Panc1 (cell line): ENCODE data around the gene FGD3. TPM values are rescaled to one million over a fixed set of nuclear protein-coding genes. Genes with fewer than 3 reads are reported as not detected.

ENCODE experiments used
- ATAC-seq: fragments of 200-7000 bp; cut with Tn5 transposase; 2 replicates; pipeline ENCODE4 v1.9.1; 2020; ENCODE audit warnings: mild to moderate bottlenecking, moderate library complexity
- BruUV-seq: library from RNA; stranded (reverse); fragments of 400-500 nt; replicated peaks from 2 replicates; lab custom pipeline; 2021; lab: Mats Ljungman, UMichigan
- CTCF ChIA-PET: fragments of 300-600 bp; sonication (Branson Sonifier 250); formaldehyde crosslinking; loops from one replicate; lab custom pipeline; 2022; ENCODE audit warnings: antibody characterized with exemption; lab: Charles Lee
- POLR2A ChIA-PET: fragments of 300-600 bp; sonication (Branson Sonifier 250); formaldehyde crosslinking; loops from one replicate; lab custom pipeline; 2022; ENCODE audit warnings: antibody characterized with exemption; lab: Charles Lee
- DNase-seq: peaks from one replicate; pipeline ENCODE4 v3.0.0-alpha.2; 2010; ENCODE audit warnings: low read depth, low spot score
- H3K27ac ChIP-seq: 2 replicates; pipeline ENCODE4 v1.5.1; 2011; ENCODE audit warnings: mild to moderate bottlenecking, low read length, inconsistent platforms
- H3K27me3 ChIP-seq: fragments of 200-500 bp; sonication (Bioruptor generic); 2 replicates; pipeline ENCODE4 v1.6.0; 2014; ENCODE audit warnings: low read length, inconsistent platforms; ENCODE audit not compliant: control insufficient read depth, insufficient read depth
- H3K36me3 ChIP-seq: fragments of 200-500 bp; sonication (Bioruptor generic); 2 replicates; pipeline ENCODE4 v1.5.1; 2014; ENCODE audit warnings: inconsistent platforms, mild to moderate bottlenecking, low read length, moderate library complexity; ENCODE audit not compliant: control insufficient read depth, insufficient read depth
- H3K4me1 ChIP-seq: 2 replicates; pipeline ENCODE4 v1.5.1; 2011; ENCODE audit warnings: inconsistent platforms, mild to moderate bottlenecking, low read length, moderate library complexity; ENCODE audit not compliant: control insufficient read depth, insufficient read depth
- H3K4me3 ChIP-seq, 2 experiments: 2 replicates each; pipeline ENCODE4 v1.5.1; 2011 to 2012; ENCODE audit warnings: low read depth in 2 of 2, low read length in 2 of 2, mild to moderate bottlenecking in 2 of 2, inconsistent platforms in 1 of 2, moderate library complexity in 1 of 2
- H3K9me3 ChIP-seq: fragments of 200-500 bp; sonication (Bioruptor generic); 2 replicates; pipeline ENCODE4 v1.5.1; 2014; ENCODE audit warnings: low read depth, mild to moderate bottlenecking, inconsistent platforms, low read length, moderate library complexity; ENCODE audit not compliant: control insufficient read depth, insufficient read depth
- POLR2AphosphoS5 ChIP-seq: IDR thresholded peaks from 2 replicates; pipeline ENCODE4 v1.6.1; 2012; ENCODE audit warnings: mild to moderate bottlenecking, low read depth, low read length, moderate library complexity
- SIN3A ChIP-seq: IDR thresholded peaks from 2 replicates; pipeline ENCODE4 v1.6.1; 2012; ENCODE audit warnings: low read depth, mild to moderate bottlenecking, low read length, moderate library complexity, borderline replicate concordance; ENCODE audit not compliant: insufficient read depth
- TCF7L2 ChIP-seq: IDR thresholded peaks from 2 replicates; pipeline ENCODE4 v1.6.1; 2011; ENCODE audit warnings: mild to moderate bottlenecking, low read depth, low read length, inconsistent platforms
- in situ Hi-C: cut with HindIII; loops from 2 replicates; pipeline ENCODE4 v1.10.0; 2016; ENCODE audit warnings: low sequenced_read_pairs, low pct_unique_long_range_greater_than_20kb
- intact Hi-C: fragments of 100-400 bp; cut with micrococcal nuclease; formaldehyde crosslinking; loops from one replicate; pipeline ENCODE4 v1.10.0; 2022; ENCODE audit not compliant: unreplicated experiment
- total RNA-seq: library from RNA; stranded (reverse); gene quantifications from one replicate; pipeline ENCODE4 v1.2.1, GENCODE V29; 2021; ENCODE audit not compliant: unreplicated experiment
- TF ChIP-seq, protein P1 (sequence below), 2 experiments: IDR thresholded peaks; 2 replicates each; pipeline ENCODE4 v1.6.1; 2011 to 2012; ENCODE audit warnings: low read depth in 2 of 2, control low read depth in 1 of 2, low read length in 1 of 2, mild to moderate bottlenecking in 1 of 2, moderate library complexity in 1 of 2; ENCODE audit not compliant: insufficient read depth in 1 of 2
- TF ChIP-seq, protein P2 (sequence below): fragments of 450-650 bp; IDR thresholded peaks from 2 replicates; pipeline ENCODE4 v1.5.1; 2017; ENCODE audit warnings: mild to moderate bottlenecking

FGD3 gene
- total RNA-seq, 1 experiment from 2014 or later: 0.80 TPM

DNA sequence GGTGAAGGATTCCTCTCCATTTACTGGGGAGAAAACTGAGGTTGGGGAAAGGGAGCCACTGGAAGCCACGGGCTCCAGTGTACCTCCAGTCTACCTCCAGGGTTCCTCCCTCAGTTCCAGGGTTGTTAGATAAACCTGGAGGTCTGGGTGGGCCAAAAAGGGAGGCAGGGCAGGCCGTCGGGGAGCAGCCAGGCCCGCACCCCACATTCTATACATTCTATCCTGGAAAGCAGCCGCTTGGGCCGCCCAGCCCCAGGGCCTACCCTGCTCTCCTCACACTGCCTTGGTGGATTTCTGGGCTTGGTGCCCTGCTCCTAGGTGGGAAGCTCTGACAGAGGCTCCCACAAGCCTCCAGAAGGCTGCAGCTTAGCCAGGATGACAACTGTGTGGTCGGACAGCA is 93.1 kb downstream of the FGD3 start:
- BruUV-seq: no TSS peak
- CTCF ChIA-PET: no interaction called here
- Histone ChIP-seq H3K9me3 (no peaks in the 10 kb centered on the region), H3K27me3 (no peaks in the 10 kb centered on the region), H3K27ac (no peak overlapping the region), H3K4me3 (no peak overlapping the region), H3K4me1 (no peaks in the 10 kb centered on the region), H3K36me3 (no peaks in the 10 kb centered on the region)
- TF ChIP-seq, protein P1, sequence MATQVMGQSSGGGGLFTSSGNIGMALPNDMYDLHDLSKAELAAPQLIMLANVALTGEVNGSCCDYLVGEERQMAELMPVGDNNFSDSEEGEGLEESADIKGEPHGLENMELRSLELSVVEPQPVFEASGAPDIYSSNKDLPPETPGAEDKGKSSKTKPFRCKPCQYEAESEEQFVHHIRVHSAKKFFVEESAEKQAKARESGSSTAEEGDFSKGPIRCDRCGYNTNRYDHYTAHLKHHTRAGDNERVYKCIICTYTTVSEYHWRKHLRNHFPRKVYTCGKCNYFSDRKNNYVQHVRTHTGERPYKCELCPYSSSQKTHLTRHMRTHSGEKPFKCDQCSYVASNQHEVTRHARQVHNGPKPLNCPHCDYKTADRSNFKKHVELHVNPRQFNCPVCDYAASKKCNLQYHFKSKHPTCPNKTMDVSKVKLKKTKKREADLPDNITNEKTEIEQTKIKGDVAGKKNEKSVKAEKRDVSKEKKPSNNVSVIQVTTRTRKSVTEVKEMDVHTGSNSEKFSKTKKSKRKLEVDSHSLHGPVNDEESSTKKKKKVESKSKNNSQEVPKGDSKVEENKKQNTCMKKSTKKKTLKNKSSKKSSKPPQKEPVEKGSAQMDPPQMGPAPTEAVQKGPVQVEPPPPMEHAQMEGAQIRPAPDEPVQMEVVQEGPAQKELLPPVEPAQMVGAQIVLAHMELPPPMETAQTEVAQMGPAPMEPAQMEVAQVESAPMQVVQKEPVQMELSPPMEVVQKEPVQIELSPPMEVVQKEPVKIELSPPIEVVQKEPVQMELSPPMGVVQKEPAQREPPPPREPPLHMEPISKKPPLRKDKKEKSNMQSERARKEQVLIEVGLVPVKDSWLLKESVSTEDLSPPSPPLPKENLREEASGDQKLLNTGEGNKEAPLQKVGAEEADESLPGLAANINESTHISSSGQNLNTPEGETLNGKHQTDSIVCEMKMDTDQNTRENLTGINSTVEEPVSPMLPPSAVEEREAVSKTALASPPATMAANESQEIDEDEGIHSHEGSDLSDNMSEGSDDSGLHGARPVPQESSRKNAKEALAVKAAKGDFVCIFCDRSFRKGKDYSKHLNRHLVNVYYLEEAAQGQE (IDR thresholded peaks at IDR 0.05; ENCODE audit: insufficient read depth in 1 of 2, low read depth in 2 of 2, low read length in 1 of 2): no peak
- TF ChIP-seq, protein P2, sequence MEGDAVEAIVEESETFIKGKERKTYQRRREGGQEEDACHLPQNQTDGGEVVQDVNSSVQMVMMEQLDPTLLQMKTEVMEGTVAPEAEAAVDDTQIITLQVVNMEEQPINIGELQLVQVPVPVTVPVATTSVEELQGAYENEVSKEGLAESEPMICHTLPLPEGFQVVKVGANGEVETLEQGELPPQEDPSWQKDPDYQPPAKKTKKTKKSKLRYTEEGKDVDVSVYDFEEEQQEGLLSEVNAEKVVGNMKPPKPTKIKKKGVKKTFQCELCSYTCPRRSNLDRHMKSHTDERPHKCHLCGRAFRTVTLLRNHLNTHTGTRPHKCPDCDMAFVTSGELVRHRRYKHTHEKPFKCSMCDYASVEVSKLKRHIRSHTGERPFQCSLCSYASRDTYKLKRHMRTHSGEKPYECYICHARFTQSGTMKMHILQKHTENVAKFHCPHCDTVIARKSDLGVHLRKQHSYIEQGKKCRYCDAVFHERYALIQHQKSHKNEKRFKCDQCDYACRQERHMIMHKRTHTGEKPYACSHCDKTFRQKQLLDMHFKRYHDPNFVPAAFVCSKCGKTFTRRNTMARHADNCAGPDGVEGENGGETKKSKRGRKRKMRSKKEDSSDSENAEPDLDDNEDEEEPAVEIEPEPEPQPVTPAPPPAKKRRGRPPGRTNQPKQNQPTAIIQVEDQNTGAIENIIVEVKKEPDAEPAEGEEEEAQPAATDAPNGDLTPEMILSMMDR: no peak
- TF ChIP-seq SIN3A (no peak), POLR2AphosphoS5 (no peak), TCF7L2 (no peak)
- no peak for ATAC-seq
- POLR2A ChIA-PET: no interaction called here
- intact Hi-C loops: no loop called here
- in situ Hi-C loops: no loop called here
- no peak for DNase-seq

DNA sequence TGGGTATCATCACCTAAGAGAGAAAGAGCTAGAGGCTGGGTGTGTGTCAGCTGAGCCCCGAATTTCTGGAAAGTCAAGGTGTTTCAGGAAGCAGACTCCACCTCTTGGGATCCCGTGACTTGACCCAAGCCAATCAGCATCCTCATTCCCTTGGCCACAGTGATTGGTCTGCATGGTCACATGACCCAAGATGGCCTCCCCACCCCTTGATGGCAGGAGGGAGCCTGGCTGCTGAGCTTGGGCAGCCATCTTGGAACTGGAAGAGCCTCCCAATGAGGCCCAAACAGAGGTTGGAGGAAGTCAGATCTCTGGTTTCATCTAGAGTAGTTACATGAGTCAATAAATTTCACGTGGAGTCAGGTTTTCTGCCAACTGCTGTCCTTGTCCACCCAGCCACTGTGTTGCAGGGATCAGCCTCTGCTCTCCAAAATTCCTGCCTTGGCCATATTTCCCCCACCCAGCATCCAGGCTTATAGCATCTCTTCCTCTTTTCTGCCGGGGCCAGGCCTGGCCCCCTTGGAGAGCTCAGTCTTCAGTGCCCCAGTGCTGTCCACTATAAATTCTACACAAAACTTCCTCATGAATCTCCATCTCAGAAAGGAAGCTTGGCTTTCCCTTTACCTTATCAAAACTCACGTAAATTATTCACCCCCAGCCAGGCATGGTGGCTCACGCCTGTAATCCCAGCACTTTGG is 93.9 kb downstream of the FGD3 start:
- no peaks in the 10 kb centered on the region for H3K27me3 ChIP-seq
- H3K9me3 ChIP-seq: no peaks in the 10 kb centered on the region
- no TSS peak for BruUV-seq
- no peak overlapping the region for H3K4me3 ChIP-seq
- CTCF ChIA-PET: no interaction called here
- H3K36me3 ChIP-seq: no peaks in the 10 kb centered on the region
- TF ChIP-seq POLR2AphosphoS5: no peak
- no peak for TF ChIP-seq TCF7L2
- TF ChIP-seq, protein P2: no peak
- no peak for TF ChIP-seq SIN3A
- TF ChIP-seq, protein P1 (IDR thresholded peaks at IDR 0.05; ENCODE audit: insufficient read depth in 1 of 2, low read depth in 2 of 2, low read length in 1 of 2): no peak
- DNase-seq (no peak), ATAC-seq (no peak)
- intact Hi-C loops (no loop called here), in situ Hi-C loops (no loop called here)
- H3K4me1 ChIP-seq: no peaks in the 10 kb centered on the region
- no peak overlapping the region for H3K27ac ChIP-seq
- POLR2A ChIA-PET: no interaction called here
